ENCODE results near the gene SLC44A5.

DNA sequence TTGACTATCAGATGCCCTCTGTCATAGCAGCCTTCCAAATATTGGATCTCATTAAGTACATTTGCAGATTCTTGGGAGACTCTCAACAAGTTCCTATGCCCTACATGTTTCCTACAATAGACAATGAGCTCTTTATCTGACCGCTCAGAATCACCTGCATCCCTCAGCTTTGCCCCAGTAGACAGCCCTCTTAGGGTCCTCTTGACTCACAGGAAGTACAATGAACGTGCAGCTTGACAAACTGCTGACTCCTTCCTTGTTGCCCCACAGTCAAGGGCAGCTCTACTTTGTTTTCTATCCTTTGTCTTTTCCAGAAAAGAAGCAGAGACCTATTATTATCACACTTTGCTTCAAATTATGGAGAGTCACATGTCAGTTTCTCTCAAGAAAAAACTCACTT, 27.6 kb downstream of the SLC44A5 start:
- TF ChIP-seq, protein P1, sequence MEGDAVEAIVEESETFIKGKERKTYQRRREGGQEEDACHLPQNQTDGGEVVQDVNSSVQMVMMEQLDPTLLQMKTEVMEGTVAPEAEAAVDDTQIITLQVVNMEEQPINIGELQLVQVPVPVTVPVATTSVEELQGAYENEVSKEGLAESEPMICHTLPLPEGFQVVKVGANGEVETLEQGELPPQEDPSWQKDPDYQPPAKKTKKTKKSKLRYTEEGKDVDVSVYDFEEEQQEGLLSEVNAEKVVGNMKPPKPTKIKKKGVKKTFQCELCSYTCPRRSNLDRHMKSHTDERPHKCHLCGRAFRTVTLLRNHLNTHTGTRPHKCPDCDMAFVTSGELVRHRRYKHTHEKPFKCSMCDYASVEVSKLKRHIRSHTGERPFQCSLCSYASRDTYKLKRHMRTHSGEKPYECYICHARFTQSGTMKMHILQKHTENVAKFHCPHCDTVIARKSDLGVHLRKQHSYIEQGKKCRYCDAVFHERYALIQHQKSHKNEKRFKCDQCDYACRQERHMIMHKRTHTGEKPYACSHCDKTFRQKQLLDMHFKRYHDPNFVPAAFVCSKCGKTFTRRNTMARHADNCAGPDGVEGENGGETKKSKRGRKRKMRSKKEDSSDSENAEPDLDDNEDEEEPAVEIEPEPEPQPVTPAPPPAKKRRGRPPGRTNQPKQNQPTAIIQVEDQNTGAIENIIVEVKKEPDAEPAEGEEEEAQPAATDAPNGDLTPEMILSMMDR (IDR thresholded peaks at IDR 0.05) = no peak
- TF ChIP-seq POLR2A (IDR thresholded peaks at IDR 0.05; ENCODE audit: low read length) (no peak), FOSL2 (IDR thresholded peaks at IDR 0.05) (no peak), FOSL2 (CRISPR knock-in tag; IDR thresholded peaks at IDR 0.05) (no peak), RNF2 (IDR thresholded peaks at IDR 0.05; ENCODE audit: borderline replicate concordance, low read depth) (no peak), SMC3 (IDR thresholded peaks at IDR 0.05) (no peak), POLR2AphosphoS2 (conservative IDR thresholded peaks at IDR 0.05; ENCODE audit: low read length) (no peak), EP300 (IDR thresholded peaks at IDR 0.05) (no peak), RCOR1 (IDR thresholded peaks at IDR 0.05; ENCODE audit: low read depth, low read length) (no peak), RAD21 (conservative IDR thresholded peaks at IDR 0.05 in 1 of 2, IDR thresholded peaks at IDR 0.05 in 1 of 2) (no peak), JUN (IDR thresholded peaks at IDR 0.05) (no peak)
- TF ChIP-seq, protein P2, sequence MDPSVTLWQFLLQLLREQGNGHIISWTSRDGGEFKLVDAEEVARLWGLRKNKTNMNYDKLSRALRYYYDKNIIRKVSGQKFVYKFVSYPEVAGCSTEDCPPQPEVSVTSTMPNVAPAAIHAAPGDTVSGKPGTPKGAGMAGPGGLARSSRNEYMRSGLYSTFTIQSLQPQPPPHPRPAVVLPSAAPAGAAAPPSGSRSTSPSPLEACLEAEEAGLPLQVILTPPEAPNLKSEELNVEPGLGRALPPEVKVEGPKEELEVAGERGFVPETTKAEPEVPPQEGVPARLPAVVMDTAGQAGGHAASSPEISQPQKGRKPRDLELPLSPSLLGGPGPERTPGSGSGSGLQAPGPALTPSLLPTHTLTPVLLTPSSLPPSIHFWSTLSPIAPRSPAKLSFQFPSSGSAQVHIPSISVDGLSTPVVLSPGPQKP (IDR thresholded peaks at IDR 0.05; ENCODE audit: low read depth, low read length) = no peak
- TF ChIP-seq, protein P3, sequence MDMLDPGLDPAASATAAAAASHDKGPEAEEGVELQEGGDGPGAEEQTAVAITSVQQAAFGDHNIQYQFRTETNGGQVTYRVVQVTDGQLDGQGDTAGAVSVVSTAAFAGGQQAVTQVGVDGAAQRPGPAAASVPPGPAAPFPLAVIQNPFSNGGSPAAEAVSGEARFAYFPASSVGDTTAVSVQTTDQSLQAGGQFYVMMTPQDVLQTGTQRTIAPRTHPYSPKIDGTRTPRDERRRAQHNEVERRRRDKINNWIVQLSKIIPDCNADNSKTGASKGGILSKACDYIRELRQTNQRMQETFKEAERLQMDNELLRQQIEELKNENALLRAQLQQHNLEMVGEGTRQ (IDR thresholded peaks at IDR 0.05) = no peak
- TF ChIP-seq, protein P4, sequence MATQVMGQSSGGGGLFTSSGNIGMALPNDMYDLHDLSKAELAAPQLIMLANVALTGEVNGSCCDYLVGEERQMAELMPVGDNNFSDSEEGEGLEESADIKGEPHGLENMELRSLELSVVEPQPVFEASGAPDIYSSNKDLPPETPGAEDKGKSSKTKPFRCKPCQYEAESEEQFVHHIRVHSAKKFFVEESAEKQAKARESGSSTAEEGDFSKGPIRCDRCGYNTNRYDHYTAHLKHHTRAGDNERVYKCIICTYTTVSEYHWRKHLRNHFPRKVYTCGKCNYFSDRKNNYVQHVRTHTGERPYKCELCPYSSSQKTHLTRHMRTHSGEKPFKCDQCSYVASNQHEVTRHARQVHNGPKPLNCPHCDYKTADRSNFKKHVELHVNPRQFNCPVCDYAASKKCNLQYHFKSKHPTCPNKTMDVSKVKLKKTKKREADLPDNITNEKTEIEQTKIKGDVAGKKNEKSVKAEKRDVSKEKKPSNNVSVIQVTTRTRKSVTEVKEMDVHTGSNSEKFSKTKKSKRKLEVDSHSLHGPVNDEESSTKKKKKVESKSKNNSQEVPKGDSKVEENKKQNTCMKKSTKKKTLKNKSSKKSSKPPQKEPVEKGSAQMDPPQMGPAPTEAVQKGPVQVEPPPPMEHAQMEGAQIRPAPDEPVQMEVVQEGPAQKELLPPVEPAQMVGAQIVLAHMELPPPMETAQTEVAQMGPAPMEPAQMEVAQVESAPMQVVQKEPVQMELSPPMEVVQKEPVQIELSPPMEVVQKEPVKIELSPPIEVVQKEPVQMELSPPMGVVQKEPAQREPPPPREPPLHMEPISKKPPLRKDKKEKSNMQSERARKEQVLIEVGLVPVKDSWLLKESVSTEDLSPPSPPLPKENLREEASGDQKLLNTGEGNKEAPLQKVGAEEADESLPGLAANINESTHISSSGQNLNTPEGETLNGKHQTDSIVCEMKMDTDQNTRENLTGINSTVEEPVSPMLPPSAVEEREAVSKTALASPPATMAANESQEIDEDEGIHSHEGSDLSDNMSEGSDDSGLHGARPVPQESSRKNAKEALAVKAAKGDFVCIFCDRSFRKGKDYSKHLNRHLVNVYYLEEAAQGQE (IDR thresholded peaks at IDR 0.05) = no peak
- TF ChIP-seq, protein P5, sequence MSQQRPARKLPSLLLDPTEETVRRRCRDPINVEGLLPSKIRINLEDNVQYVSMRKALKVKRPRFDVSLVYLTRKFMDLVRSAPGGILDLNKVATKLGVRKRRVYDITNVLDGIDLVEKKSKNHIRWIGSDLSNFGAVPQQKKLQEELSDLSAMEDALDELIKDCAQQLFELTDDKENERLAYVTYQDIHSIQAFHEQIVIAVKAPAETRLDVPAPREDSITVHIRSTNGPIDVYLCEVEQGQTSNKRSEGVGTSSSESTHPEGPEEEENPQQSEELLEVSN (IDR thresholded peaks at IDR 0.05; ENCODE audit: borderline replicate concordance, low read depth) = no peak
